HG03442 (cell line): Measurements from ENCODE around the gene DCUN1D1.

Experiments used
- ATAC-seq: cut with Tn5 transposase; IDR thresholded peaks from one replicate; pipeline ENCODE4 v1.9.1; 2021; ENCODE audit warnings: mild to moderate bottlenecking, moderate library complexity; ENCODE audit not compliant: unreplicated experiment

The DCUN1D1 gene

DNA sequence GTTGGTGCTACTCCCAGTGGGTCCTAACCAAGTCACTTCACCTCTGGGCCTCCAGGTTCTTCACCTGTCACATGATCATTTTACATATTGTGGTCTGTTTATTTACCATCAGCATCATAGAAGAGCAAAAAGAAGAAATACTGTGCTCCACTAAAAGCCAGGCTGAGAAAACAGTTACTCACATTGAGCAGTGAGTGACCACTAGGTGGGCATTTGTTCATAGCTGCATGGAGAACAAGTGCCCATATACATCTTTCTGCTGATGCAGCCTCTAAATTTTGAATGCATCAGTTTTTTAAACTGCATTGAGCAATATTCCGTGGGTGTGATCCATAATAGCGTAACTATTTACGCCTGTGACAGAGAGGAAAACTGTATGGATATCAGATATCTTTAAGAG is 76.2 kb downstream of the DCUN1D1 start:
- no peak for ATAC-seq

DNA sequence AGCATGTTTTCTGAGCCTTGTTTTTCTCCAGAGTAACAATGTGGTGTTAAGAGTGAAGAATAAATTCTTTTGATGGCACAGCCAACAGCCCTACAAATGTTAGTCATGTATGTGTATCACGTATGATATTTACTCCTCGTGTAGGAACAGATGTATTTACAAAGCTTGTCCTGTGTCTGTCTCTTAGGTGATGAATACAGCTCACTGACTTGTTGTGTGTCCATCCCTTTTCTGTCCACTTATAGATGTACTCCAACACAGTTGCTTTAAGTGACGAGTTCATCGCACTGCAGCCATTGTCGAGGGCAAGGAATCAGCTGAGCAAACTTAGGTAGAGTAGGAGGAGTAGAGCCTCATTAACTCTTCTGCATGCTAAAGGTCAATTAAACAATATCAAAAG is 78.1 kb downstream of the DCUN1D1 start:
- no peak for ATAC-seq

DNA sequence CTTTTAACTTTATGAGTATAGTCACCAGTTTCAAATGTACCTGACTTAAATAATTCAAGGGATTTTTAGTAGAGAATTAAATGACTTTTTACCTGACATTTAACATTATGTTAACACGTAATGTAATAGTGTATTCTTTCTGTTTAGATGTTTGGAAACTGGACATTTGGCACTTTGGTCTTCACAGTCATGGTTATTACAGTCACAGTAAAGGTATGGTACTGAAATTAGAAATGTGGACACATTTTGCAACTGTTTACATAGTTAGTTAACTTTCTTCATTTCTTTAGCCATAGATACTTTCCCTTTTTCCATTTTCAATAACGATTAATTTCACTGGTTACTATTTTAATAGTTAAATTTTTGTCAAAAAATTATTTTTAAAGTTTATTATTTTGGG is 83.8 kb downstream of the DCUN1D1 start:
- no peak for ATAC-seq

DNA sequence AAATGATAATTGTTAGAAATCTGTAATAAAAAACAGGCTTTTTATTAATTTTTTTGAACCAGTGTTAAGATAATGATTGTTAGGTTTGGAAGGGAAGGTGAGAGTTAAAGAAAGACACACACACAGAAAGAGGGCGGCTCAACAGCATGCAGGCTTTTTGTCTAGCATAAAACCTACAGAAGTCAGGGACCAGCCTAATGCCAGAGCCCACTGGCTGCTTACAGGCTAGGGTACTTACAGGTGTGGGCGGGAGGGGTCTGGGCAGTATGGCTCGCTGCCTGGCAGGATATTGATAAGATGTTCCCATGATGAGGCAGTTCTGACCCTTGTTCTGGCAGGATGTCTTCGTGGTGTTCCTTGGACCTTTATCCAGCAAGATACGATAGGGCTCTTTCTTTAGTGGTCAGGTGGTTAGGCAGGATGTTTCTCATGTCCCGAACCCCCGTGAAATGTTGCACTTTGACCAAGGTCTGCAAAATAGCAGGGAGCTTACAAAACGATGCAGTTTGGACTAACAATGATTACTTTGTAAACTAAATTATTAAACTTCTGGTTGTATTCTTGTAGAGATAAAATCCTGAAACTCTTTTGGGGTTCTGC is 84.7 kb downstream of the DCUN1D1 start:
- no peak for ATAC-seq

DNA sequence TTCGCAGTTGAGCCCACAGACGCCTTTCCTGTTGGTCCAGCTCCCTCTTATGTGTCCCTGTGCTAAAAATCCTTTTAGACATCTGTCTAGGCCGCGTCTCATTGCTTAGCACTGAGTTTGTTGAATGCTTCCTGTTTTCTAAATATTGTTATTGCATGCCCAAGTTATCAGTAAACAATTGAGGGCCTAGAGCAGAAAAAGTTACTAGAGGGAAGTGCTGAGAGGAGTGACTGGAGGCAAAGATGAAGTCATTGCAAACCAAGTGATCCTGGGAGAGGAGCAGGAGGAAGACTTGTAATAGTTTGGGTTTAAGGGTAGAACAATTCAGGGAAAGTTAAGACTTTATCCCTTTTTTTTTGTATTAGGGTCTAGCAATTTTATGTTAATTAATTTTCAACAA is 88.1 kb downstream of the DCUN1D1 start:
- ATAC-seq: no peak

DNA sequence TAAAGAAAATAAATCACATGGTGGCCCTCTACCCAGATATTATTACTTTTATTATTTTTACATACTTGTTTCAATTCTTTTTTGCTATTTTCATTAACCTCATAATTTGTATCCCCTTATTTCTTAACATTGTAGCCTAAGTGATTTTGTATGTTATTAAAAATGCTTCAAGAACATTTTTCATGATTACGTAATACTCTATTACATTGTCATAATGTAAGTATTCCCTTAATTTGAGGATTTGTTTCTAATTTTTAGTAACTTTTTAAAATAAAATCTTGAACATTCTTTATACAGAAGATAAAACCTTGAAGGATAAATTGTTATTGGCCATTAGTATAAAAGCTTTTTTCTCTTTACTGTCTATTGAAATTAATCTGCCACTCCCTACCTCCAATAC is 89.0 kb downstream of the DCUN1D1 start:
- no peak for ATAC-seq

DNA sequence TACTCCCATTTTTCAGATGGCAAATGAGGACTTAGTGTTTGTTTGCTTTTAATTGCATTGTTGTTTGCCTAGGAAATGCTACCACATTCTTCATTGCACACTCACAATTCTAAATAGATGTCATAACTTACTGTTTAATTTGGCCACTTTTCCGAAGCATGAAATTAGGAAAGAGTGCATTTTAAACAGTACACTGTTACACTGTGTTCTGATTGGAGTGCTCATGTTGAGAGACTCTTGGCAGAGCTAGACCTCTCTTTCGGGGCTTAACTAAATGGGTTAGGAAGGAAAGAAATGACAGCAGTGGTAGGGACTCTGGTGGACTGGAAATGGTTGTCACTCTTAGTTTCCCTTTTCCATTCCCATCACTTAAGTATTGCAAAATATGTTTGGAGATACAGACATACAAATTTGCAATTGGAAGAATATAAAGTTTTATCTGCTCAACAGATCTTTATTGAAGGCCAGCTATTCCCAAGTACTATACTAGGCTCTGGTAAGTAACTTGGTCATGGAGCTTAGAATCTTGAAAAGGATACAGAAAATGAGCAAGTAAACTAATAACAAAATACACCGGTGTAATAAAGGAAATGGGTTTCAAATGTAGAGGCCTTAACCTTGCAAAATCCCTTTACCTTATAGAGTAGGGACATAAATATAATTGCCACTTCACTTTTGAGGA is 90.2 kb downstream of the DCUN1D1 start:
- ATAC-seq: no peak
